Limb (tissue), 2 donors: ENCODE results near the gene INIP.

Experiments used
- DNase-seq, 2 donors: peaks; one replicate each; pipeline ENCODE4 v3.0.0-alpha.2; 2016; ENCODE audit errors: extremely low spot score in 2 of 2

Gene INIP

GRCh38 chr9:112717661-112718331 is at the start of gene INIP:
TSS of gene INIP (minus strand) at chr9:112718117. CDS start at chr9:112716485, 1,632 bp downstream.
- DNase-seq: peak; percentile 94 to 95

GRCh38 chr9:112765281-112765680 is 47.4 kb upstream of the INIP start:
- no peak for DNase-seq

- no peak for DNase-seq
Measured at GRCh38 chr9:112764837-112765236, 46.9 kb upstream of the INIP start.

- DNase-seq: no peak
Measured at GRCh38 chr9:112764344-112764743, 46.4 kb upstream of the INIP start.

DNA sequence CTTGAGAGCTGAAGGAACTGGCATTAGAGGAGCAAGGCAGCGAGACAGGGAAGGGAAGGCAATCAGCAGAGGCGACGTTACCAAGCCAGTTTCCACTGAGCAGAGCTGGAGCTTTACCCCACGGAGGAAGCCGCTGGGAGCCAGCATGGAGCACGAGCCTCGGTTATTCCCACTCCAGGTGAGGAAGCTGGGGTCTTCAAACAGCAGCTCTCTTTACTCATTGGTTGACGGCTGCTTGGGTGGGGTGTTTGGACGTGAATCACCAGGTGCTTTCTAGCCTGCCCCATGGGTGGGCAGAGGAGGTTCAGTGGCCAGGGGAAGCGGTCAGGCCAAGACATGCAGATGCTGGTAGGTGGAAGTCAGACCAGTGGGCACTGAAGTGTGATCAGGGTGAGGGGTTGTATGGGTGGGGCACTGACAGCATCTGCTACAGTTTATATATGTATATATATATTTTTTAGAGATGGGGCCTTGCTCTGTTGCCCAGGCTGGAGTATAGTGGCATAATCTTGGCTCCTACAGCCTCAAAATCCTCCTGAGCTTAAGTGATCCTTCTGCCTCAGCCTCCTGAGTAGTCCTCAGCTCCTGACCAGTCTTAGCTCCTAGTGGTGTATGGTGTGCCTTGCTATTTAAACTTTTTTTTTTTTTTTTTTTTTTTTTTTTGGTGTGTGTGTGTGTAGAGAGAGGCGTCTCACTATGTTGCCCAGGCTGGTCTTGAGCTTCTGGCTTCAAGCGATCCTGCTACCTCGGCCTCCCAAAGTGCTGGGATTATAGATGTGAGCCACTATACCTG is 45.0 kb upstream of the INIP start:
- DNase-seq: no peak

GRCh38 chr9:112761912-112762655 is 44.2 kb upstream of the INIP start:
- no peak for DNase-seq

DNA sequence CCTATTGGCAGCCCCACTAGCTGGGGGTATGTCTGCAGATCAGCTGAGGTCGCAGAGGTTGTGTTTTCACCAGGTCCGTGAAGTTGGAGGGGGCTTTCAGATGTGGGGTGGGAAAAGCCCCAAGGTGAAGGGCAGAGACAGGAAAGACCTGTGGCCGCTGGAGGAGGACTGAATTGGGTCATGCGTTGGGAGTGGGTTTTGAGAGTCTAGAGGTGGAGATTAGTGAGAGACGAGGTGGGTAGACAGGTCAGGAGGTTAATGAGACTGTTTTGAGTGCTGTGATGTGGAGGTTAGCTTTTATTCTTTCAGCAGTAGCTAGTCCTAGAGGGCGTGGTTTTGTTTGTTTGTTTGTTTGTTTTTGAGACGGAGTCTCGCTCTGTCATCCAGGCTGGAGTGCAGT is 42.9 kb upstream of the INIP start:
- no peak for DNase-seq

GRCh38 chr9:112757940-112758339 is 40.0 kb upstream of the INIP start:
- DNase-seq: no peak

DNA sequence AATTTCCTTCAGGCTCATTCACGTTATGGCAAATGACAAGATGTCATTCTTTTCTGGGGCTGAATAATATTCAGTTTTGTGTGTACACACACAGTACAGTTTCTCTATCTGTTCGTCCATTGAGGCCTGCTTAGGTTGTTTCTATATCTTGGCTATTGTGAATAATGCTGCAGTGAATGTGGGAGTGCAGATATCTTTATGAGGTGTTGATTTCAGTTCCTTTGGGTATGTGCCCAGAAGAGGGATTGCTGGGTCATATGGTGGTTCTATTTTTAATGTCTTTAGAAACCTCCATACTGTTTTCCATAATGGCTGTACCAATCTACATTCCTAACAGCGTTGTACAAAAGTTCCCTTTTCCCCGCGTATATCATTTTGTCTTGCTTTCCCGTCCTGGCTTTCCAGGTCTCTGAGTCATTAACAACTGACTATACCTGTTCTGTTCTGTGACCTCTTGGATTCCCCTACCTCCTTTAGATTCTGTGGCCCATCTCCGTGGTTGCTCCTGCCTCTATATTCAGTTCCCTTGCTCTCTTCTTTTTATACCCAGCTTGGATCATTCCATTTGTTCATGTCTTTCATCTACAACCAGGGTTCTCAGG is 39.5 kb upstream of the INIP start:
- no peak for DNase-seq

DNA sequence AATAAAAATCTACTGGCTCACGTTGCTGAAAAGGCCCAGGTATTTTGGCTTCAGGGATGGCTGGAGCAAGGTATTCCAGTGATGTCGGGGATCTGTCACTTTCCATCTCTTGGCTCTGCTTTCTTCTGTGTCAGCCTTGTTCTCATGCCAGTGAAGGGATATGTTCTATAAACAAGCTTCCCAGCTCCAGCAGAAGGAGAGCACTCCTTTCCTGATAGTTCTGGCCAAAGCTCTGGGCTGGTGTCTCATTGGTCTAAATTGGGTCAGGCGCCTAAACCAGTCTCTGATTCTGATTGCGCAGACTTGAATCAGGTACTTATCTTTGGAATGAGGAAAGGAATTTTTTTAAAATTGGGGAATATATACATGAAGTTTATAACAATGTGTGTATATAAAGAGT is 37.8 kb upstream of the INIP start:
- DNase-seq: no peak

- DNase-seq: no peak
Measured at GRCh38 chr9:112755016-112755427, 37.1 kb upstream of the INIP start.

- no peak for DNase-seq
Measured at GRCh38 chr9:112754578-112754977, 36.7 kb upstream of the INIP start.

DNA sequence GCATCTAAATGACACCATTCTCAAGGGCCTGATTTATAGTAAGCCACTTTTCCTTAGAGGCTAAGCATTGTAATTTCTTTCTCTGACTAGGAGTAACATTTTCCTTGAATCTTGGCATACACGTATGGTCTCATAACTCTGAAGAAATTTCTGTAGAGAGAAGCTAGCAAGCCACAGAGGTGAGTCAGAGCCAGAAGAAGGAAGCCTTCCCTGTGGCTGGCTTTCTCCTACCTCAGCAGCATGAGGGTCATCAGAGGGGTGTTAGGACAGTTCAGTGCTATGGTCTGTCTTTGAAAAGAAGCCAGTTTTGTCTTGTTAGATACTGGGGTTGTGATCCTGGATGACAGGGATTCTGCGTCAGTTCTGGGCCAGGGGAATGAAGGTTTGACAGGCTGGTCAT is 35.8 kb upstream of the INIP start:
- no peak for DNase-seq

- no peak for DNase-seq
Measured at GRCh38 chr9:112752334-112753125, 34.6 kb upstream of the INIP start.

GRCh38 chr9:112751056-112751795 is 33.3 kb upstream of the INIP start:
- peak; percentile 25 to 72 for DNase-seq

DNA sequence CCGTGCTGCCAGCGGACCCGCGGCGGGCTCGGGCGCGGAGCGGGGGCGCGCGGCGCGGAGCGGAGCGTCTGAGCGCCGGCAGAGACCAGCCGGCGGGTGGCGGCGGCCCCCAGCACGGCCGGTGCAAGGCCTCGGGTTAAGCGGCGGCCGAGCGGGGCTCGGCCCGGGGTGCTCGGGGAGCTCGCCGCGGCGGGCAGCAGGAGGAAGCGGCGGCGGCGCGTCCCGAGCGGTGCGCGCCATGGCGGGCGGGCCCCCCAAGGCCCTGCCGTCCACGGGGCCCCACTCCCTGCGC is 32.8 kb upstream of the INIP start:
- no peak for DNase-seq

GRCh38 chr9:112750016-112750763 is 32.3 kb upstream of the INIP start, which contains the start of gene SNX30:
TSS of gene SNX30 (plus strand) at chr9:112750760. CDS start at chr9:112751002, 242 bp downstream.
- DNase-seq: peak; percentile 89 to 94

DNA sequence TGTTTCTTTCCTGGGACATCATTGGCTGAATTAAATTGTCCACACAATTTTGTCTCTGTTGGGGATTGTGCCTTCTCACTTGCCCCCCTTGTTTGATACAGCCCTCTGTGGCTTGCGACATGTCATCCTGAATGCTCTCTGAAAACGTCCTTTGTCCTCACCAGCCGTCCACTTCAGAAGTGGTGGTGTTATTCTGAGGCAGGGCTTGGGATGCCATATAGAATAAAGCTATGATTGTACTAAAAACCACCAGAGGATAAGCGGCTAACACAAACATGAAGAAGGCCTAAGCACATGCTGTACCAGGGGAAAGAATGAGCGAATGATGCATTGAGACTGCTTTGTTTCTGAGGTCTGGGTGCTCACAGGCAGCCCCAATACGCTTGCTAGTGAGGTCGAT is 29.2 kb upstream of the INIP start:
- DNase-seq: no peak

DNA sequence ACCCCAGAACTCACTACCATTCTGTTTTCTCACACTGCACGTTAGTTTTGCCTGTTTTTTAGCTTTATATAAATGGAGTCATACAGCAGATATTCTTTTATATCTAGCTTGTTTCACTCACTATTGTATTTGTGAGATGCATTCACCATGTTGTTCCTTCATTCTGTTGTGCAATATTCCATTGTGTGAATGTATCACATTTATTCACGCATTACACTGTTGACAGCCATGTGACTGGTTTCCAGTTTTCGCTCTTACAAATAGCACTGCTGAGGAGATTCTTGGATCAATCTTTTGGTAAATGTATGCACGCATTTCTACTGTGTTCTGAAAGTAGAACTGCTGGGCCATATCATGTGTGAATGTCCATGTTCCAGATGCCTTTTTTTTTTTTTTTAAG is 26.3 kb upstream of the INIP start:
- no peak for DNase-seq
